ENCODE results near the gene METTL25. TPM values are rescaled to one million over a fixed set of nuclear protein-coding genes. Genes with fewer than 3 reads are reported as not detected.

The METTL25 gene
- total RNA-seq, 1 experiment from 2014 or later = 3.5 TPM

GRCh38 chr12:82383930-82384552 is 25.7 kb downstream of the METTL25 start:
- ChIA-PET POLR2A (no interaction called here), CTCF (interaction anchor here (0.6 kb wide), 2 partner anchors 14 to 741 kb away, joined by 6 to 8 read pairs; no protein-coding TSS in a partner anchor)
- Histone ChIP-seq H3K4me1 (ENCODE audit: control insufficient read depth, insufficient read depth, low read length) (no peaks in the 10 kb centered on the region), H3K27ac (ENCODE audit: low read length) (no peak overlapping the region), H3K9me3 (ENCODE audit: control insufficient read depth, insufficient read depth, low read depth, low read length) (no peaks in the 10 kb centered on the region), H3K36me3 (ENCODE audit: control insufficient read depth, insufficient read depth, low read length) (no peaks in the 10 kb centered on the region), H3K27me3 (ENCODE audit: control insufficient read depth, insufficient read depth, low read length) (no peaks in the 10 kb centered on the region), H3K4me3 (ENCODE audit: low read depth in 2 of 2, low read length in 2 of 2) (no peak overlapping the region)
- intact Hi-C loops (cut with micrococcal nuclease; ENCODE audit: unreplicated experiment) = loop anchor here (5.0 to 10.0 kb wide), 3 partner anchors 141 to 303 kb away; partner anchors contain the start of gene TMTC2
- TF ChIP-seq REST (IDR thresholded peaks at IDR 0.05; ENCODE audit: insufficient read depth in 1 of 2, low read depth in 2 of 2, low read length in 1 of 2) (no peak), CTCF (IDR thresholded peaks at IDR 0.05) (peak; percentile 62; the same call in 1 of the 2 replicates)
- in situ Hi-C loops (cut with HindIII; ENCODE audit: low pct_unique_long_range_greater_than_20kb, low sequenced_read_pairs) = no loop called here
- DNase-seq (ENCODE audit: low read depth, low spot score) (no peak), ATAC-seq (peak; percentile 76; the same call in 1 of the 2 replicates)
- no TSS peak for BruUV-seq (replicated peaks)

- ATAC-seq (no peak), DNase-seq (ENCODE audit: low read depth, low spot score) (no peak)
- Histone ChIP-seq H3K36me3 (ENCODE audit: control insufficient read depth, insufficient read depth, low read length) (no peaks in the 10 kb centered on the region), H3K27me3 (ENCODE audit: control insufficient read depth, insufficient read depth, low read length) (no peaks in the 10 kb centered on the region), H3K4me1 (ENCODE audit: control insufficient read depth, insufficient read depth, low read length) (no peaks in the 10 kb centered on the region), H3K4me3 (ENCODE audit: low read depth in 2 of 2, low read length in 2 of 2) (no peak overlapping the region), H3K27ac (ENCODE audit: low read length) (no peak overlapping the region), H3K9me3 (ENCODE audit: control insufficient read depth, insufficient read depth, low read depth, low read length) (no peaks in the 10 kb centered on the region)
- ChIA-PET POLR2A (no interaction called here), CTCF (no interaction called here)
- TF ChIP-seq SIN3A (IDR thresholded peaks at IDR 0.05; ENCODE audit: borderline replicate concordance, insufficient read depth, low read depth, low read length) (no peak), TCF7L2 (IDR thresholded peaks at IDR 0.05; ENCODE audit: low read depth, low read length) (no peak), POLR2AphosphoS5 (IDR thresholded peaks at IDR 0.05; ENCODE audit: low read depth, low read length) (no peak), CTCF (IDR thresholded peaks at IDR 0.05) (no peak), REST (IDR thresholded peaks at IDR 0.05; ENCODE audit: insufficient read depth in 1 of 2, low read depth in 2 of 2, low read length in 1 of 2) (no peak)
- no TSS peak for BruUV-seq (replicated peaks)
- intact Hi-C loops (cut with micrococcal nuclease; ENCODE audit: unreplicated experiment) = no loop called here
- in situ Hi-C loops (cut with HindIII; ENCODE audit: low pct_unique_long_range_greater_than_20kb, low sequenced_read_pairs) = no loop called here
Measured at GRCh38 chr12:82398879-82399278, 40.5 kb downstream of the METTL25 start.
